Smooth muscle cell (in vitro differentiated cells): Measurements from ENCODE around the gene KRT5. TPM values are rescaled to one million over a fixed set of nuclear protein-coding genes. Genes with fewer than 3 reads are reported as not detected.

Experiments
- DNase-seq: peaks from one replicate; lab custom pipeline; 2025; ENCODE audit not compliant: unreplicated experiment; lab: John Stamatoyannopoulos, UW
- H2AFZ ChIP-seq: fragments of 200-600 bp; sonication (generic); 2 replicates; pipeline ENCODE4 v1.6.0; 2016; ENCODE audit warnings: antibody characterized with exemption, low read depth, mild to moderate bottlenecking
- H3F3A ChIP-seq: fragments of 200-600 bp; sonication (generic); 2 replicates; pipeline ENCODE4 v1.6.0; 2017; ENCODE audit warnings: antibody characterized with exemption, low read depth
- H3K27ac ChIP-seq: fragments of 200-600 bp; sonication (generic); 2 replicates; pipeline ENCODE4 v1.5.1; 2016; ENCODE audit warnings: low read depth, mild to moderate bottlenecking
- H3K27me3 ChIP-seq: fragments of 200-600 bp; sonication (generic); 2 replicates; pipeline ENCODE4 v1.6.1; 2016; ENCODE audit warnings: low read depth, mild to moderate bottlenecking
- H3K36me3 ChIP-seq: fragments of 200-600 bp; sonication (generic); 2 replicates; pipeline ENCODE4 v1.5.1; 2016; ENCODE audit warnings: low read depth
- H3K4me1 ChIP-seq: fragments of 200-600 bp; sonication (generic); 2 replicates; pipeline ENCODE4 v1.5.1; 2016; ENCODE audit warnings: low read depth
- H3K4me2 ChIP-seq: fragments of 200-600 bp; sonication (generic); 2 replicates; pipeline ENCODE4 v1.6.0; 2016; ENCODE audit warnings: mild to moderate bottlenecking
- H3K4me3 ChIP-seq: fragments of 200-600 bp; sonication (generic); 2 replicates; pipeline ENCODE4 v1.5.1; 2016; ENCODE audit warnings: mild to moderate bottlenecking
- H3K79me2 ChIP-seq: fragments of 200-600 bp; sonication (generic); 2 replicates; pipeline ENCODE4 v1.6.0; 2016; ENCODE audit warnings: low read depth, mild to moderate bottlenecking
- H3K9ac ChIP-seq: fragments of 200-600 bp; sonication (generic); 2 replicates; pipeline ENCODE4 v1.6.0; 2016; ENCODE audit warnings: low read depth
- H3K9me3 ChIP-seq: fragments of 200-600 bp; sonication (generic); replicated peaks from 2 replicates; pipeline ENCODE4 v1.5.1; 2016; ENCODE audit warnings: low read depth
- H4K20me1 ChIP-seq: fragments of 200-600 bp; sonication (generic); 2 replicates; pipeline ENCODE4 v1.6.0; 2016; ENCODE audit warnings: low read depth
- CTCF ChIP-seq: fragments of 200-600 bp; sonication (generic); IDR thresholded peaks from 2 replicates; pipeline ENCODE4 v1.5.1; 2017; ENCODE audit warnings: borderline replicate concordance, mild to moderate bottlenecking, antibody characterized with exemption; ENCODE audit not compliant: insufficient read depth, poor library complexity, severe bottlenecking
- WGBS: methylation state at CpG from one replicate; pipeline ENCODE4 v1.1.7; 2016; ENCODE audit warnings: low lambda C conversion rate; 5-methylcytosine and 5-hydroxymethylcytosine counted together
- polyA plus RNA-seq: library from polyadenylated mRNA; unstranded; fragments of >200 nt; fragmentation: Nextera tagmentation; extraction: Ambion mirVana; gene quantifications from 2 replicates; pipeline ENCODE4 v1.2.1, GENCODE V29; 2016
- total RNA-seq: library from RNA; depleted of rRNA; stranded (reverse); fragments of >200 nt; gene quantifications from 2 replicates; pipeline ENCODE4 v1.2.3, GENCODE V29; 2014

The KRT5 gene
- total and polyA plus RNA-seq, 2 experiments from 2014 or later = 67.2 to 209 TPM

- Histone ChIP-seq H3K79me2 (no peaks in the 10 kb centered on the region), H3F3A (no peaks in the 10 kb centered on the region), H3K27ac (no peak overlapping the region), H3K4me3 (no peak overlapping the region), H3K4me2 (no peak overlapping the region), H3K27me3 (no peaks in the 10 kb centered on the region), H3K9me3 (no peaks in the 10 kb centered on the region), H3K9ac (no peak overlapping the region), H2AFZ (no peak overlapping the region), H3K36me3 (no peaks in the 10 kb centered on the region), H4K20me1 (no peaks in the 10 kb centered on the region), H3K4me1 (peaks cover 19% of the 10 kb centered on the region)
- no peak for TF ChIP-seq CTCF
- DNase-seq = no peak
- WGBS = 87% methylated on average over 5 of the region's 5 CpGs
Observed at GRCh38 chr12:52499806-52500560, 20.2 kb downstream of the KRT5 start.

DNA sequence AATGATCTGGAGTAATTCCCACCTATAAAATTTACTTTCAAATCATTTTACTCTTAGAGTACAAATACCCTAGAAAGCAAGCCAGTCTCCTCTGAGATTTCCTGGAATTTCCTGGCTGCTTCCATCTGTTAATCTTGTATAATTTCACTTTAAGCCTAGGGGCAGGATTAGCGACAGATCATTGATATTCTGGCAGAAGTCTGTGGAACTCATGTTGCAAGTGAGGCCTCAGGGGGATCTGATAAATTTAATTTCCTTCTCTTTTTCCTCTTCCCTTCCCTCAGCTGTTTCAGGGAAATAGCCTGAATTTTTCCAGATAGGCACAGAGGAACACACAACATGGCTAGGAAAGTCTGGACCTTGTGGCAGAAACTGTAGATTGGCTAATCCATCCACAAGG is 21.2 kb downstream of the KRT5 start:
- WGBS = 35% methylated on average over 1 of the region's 1 CpG
- peaks cover 19% of the 10 kb centered on the region for H3K4me1 ChIP-seq
- H3K4me2 ChIP-seq = no peak overlapping the region
- no peak for TF ChIP-seq CTCF
- H3K4me3 ChIP-seq = no peak overlapping the region
- H3K36me3 ChIP-seq = no peaks in the 10 kb centered on the region
- no peaks in the 10 kb centered on the region for H3K27me3 ChIP-seq
- H3K79me2 ChIP-seq = no peaks in the 10 kb centered on the region
- no peak for DNase-seq
- H3K27ac ChIP-seq = no peak overlapping the region
- H4K20me1 ChIP-seq = no peaks in the 10 kb centered on the region
- no peak overlapping the region for H3K9ac ChIP-seq
- no peaks in the 10 kb centered on the region for H3K9me3 ChIP-seq
- no peaks in the 10 kb centered on the region for H3F3A ChIP-seq
- no peak overlapping the region for H2AFZ ChIP-seq

GRCh38 chr12:52497975-52498374 is 22.2 kb downstream of the KRT5 start:
- H3K9ac ChIP-seq = no peak overlapping the region
- H3K27me3 ChIP-seq = no peaks in the 10 kb centered on the region
- H3K79me2 ChIP-seq = no peaks in the 10 kb centered on the region
- peaks cover 19% of the 10 kb centered on the region for H3K4me1 ChIP-seq
- H3K4me2 ChIP-seq = no peak overlapping the region
- no peaks in the 10 kb centered on the region for H3K9me3 ChIP-seq
- no peak for TF ChIP-seq CTCF
- no peaks in the 10 kb centered on the region for H4K20me1 ChIP-seq
- DNase-seq = no peak
- no peak overlapping the region for H3K4me3 ChIP-seq
- WGBS = 95% methylated on average over 7 of the region's 7 CpGs
- no peaks in the 10 kb centered on the region for H3F3A ChIP-seq
- H3K27ac ChIP-seq = no peak overlapping the region
- no peaks in the 10 kb centered on the region for H3K36me3 ChIP-seq
- H2AFZ ChIP-seq = no peak overlapping the region

DNA sequence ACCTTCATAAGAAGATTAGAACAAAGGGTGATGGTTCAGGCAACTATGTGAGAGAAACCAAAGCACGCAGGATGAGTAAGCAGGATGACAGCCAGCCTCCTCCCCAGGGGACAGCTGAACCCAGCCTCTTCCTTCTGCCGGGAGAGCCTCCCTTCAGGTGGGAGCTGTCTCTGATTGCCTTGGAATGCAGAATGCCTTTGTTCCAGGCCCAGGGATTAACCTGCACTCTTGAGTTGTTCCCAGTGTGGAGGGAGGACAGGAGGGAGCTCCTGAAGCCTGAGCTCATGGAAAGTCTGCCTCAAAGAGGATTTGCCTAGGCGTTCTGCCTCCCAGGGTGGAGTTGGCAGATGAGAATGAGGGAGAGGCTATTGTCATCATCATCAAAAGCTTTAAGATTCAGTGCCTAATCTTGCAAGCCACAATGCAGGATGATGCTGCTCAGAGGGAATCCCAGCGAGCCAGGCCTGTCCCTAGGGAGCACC is 23.6 kb downstream of the KRT5 start:
- peak overlapping the region; percentile 93 for H3K27ac ChIP-seq
- 28% methylated on average over 4 of the region's 4 CpGs for WGBS
- no peak overlapping the region for H3K4me3 ChIP-seq
- H3K27me3 ChIP-seq = peaks cover 6% of the 10 kb centered on the region
- H3K9me3 ChIP-seq = no peaks in the 10 kb centered on the region
- H3K79me2 ChIP-seq = no peaks in the 10 kb centered on the region
- DNase-seq = no peak
- no peaks in the 10 kb centered on the region for H3F3A ChIP-seq
- peaks cover 19% of the 10 kb centered on the region for H3K4me1 ChIP-seq
- no peaks in the 10 kb centered on the region for H3K36me3 ChIP-seq
- no peaks in the 10 kb centered on the region for H4K20me1 ChIP-seq
- TF ChIP-seq CTCF = no peak
- no peak overlapping the region for H3K9ac ChIP-seq
- no peak overlapping the region for H2AFZ ChIP-seq
- peak overlapping the region; percentile 32 for H3K4me2 ChIP-seq
